Heart left ventricle (tissue), 13 donors: ENCODE data around the gene RNPEPL1.

Experiments used
- CTCF ChIP-seq, 12 donors: fragments of 200-600 bp; sonication (generic) in 4 of 12; IDR thresholded peaks; one replicate each; pipeline versions ENCODE4 v1.5.0 to v1.8.0; 2018 to 2022; ENCODE audit warnings: antibody characterized with exemption in 12 of 12, mild to moderate bottlenecking in 5 of 12
- POLR2A ChIP-seq, 2 donors: fragments of 450-650 bp; IDR thresholded peaks; one replicate each; pipeline ENCODE4 v1.6.1; 2017; ENCODE audit warnings: antibody characterized with exemption in 2 of 2, mild to moderate bottlenecking in 2 of 2, moderate library complexity in 2 of 2
- donor health status: ischemic (EF 13 %, LVEDD 7.1; RV severe dilation, severe dysfunction).
- donor health status: DM: no; HTN: yes; CAD: no.
- donor health status: DM: no; HTN: no; CAD: no.
- donor health status: ischemic (EF 25% LVEDD 6.9; RV normal size, moderate dysfunction).
- donor health status: ischemic (EF 25% LVEDD 5.7; RV mildly dilated, moderate dysfunction).
- donor health status: ischemic (EF 35%, LVEDD 5.7; RV mildly dilated, moderate dysfunction).
- donor health status: nonischemic (EF 11% LVEDD 7.7; RV severe dilation, severe dysfunction).
- donor health status: DM: yes; HTN: yes; CAD: no.
- donor health status: PGD.
- donor health status: ischemic (EF 29% LVEDD 5.4; RV normal size, mild dysfunction).
- donor health status: nonischemic (EF 23%, LVEDD 6.1; RV moderate dilation, normal function).

DNA sequence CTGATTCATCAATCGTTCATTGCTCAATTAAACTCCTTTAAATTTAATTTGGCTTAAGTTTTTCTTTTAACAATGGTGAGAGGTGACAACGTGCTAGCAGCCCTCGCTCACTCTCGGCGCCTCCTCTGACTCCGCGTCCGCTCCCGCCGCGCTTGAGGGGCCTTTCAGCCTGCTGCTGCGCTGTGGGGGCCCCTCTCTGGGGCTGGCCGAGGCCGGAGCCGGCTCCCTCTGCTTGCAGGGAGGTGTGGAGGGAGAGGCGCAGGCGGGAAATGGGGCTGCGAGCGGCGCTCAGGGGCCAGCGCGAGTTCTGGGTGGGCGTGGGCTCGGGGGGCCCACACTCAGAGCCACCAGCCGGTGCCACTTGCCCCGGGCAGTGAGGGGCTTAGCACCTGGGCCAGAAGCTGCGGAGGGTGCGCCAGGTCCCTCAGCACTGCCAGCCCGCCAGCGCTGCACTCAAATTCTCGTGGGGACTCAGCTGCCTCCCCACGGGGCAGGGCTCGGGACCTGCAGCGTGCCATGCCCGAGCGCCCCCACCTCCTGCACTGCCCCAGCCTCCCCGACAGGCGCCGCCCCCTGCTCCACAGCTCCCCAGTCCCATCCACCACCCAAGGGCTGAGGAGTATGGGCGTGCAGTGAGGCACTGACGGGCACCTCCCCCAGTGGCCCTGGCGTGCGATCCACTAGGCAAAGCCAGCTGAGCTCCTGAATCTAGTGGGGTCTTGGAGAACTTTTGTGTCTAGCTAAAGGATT, 30.1 kb upstream of the RNPEPL1 start:
- no peak for TF ChIP-seq CTCF (IDR thresholded peaks at IDR 0.05)
- no peak for TF ChIP-seq POLR2A (IDR thresholded peaks at IDR 0.05)
